CD4-positive, alpha-beta T cell treated with Interleukin-12 subunit alpha and Interleukin-12 subunit beta, for 1 hour (primary cell): ENCODE results near the gene CAV3.

Experiments
- DNase-seq: peaks from one replicate; pipeline ENCODE4 v3.0.0-alpha.2; 2020

The CAV3 gene

DNA sequence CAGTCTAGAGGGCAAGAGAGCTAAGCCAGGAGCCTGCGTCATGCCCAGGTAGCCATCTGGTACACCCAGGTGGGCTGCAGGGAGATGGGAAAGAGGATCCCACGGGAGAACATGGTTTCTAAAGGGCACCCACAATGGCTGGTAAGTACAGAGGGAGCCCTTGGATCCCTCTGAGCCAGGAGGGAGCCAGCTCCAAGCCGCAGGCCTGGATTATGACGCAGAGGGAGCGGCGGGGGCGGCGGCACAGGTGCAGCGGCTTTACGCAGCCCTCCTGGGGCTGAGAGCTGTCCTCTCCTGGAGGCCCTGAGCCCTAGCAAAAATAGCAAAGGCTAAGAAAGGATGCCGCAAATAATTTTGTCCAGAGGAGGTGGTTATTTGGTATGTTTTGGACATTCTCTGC, 2.8 kb downstream of the CAV3 start:
- no peak for DNase-seq

DNA sequence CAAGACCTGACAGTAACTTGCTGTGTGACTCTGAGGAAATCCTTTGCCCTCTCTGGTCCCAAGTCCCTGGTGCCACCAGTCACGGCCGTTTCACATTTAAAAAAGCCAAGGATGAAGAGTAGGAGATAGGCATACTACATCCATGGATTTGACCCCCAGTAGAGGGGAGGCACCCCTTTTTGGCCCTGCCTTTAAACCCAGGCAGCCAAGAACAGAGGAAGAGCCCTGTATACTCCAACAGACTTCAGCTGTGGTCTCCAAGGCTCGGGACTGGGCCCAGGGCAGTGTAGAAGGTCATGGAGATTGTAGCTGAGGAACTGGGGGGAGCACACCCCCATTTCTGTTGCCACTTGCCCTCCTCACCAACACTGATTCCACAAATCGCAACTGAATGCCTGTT, 3.7 kb downstream of the CAV3 start:
- DNase-seq, result no peak

DNA sequence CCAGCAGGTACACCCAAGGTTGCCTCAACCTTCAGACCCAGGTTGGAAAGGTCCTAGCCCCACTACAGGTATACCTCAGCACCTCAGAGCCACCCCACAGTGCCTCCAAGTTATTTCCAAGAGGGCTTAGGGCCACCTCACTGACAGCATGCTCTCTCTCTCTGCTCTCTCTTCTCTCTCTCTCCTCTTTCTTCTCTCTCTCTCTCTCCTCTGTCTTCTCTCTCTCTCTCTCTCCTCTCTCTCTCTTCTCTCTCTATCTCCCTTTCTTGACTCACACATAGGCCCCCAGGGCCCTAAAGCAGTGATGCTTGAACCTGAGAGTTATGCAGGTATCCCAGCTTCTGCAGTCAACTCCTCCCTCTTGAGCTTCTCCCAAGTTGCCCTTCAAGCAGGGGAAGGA, 4.2 kb downstream of the CAV3 start:
- DNase-seq, result no peak

DNA sequence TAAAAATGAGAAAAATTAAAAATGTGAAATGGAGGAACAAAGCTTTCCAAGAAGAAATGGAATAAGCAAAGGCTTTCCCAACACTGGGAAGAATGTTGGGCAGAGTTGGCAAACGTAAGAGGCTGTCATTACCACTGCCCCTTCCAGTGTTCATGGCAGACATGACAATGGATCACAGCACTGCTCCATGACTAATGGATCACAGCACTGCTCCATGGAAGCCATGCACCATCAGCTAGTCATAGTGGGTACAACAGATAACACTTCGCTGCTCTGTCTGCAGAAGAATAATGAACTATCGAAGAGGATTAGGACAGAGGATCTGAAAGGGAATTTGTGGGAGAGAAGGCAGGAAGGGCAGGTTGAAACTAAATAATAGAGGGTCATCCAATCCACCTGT, 5.0 kb downstream of the CAV3 start:
- no peak for DNase-seq

DNA sequence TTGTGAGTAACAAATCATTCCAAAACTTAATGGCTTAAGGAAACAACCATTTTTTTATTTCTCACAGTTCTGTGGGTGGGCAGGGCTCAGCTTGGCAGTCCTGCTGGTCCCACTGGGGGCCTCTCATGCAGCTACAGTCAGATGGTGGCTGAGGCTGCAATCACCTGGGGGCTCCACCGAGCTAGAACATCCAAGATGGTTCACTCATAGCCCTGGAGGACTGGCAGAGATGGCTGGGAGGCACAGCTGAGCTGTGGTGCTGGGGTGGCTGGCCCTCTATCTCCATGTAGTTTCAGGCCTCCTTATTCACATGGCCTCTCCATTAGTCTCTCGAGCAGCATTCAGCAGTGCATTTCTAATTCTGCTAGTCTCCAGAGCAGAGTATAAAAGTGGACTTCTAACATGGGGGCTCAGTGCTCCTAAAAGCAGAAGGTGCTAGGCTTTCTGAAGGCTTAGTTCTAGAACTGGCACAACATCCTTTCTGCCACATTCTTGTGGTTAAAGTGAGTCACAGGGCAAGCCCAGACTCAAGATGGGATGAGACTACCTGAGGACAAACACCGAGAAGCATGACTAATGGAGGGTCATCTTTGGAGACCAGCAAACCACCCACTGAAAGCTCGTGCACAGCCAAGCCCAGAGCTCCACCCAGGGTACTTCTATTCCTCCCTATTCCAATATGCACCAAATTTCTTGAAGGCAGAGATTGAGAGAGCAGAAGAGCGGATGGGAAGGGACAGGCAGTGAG, 6.3 kb downstream of the CAV3 start:
- DNase-seq, result no peak

DNA sequence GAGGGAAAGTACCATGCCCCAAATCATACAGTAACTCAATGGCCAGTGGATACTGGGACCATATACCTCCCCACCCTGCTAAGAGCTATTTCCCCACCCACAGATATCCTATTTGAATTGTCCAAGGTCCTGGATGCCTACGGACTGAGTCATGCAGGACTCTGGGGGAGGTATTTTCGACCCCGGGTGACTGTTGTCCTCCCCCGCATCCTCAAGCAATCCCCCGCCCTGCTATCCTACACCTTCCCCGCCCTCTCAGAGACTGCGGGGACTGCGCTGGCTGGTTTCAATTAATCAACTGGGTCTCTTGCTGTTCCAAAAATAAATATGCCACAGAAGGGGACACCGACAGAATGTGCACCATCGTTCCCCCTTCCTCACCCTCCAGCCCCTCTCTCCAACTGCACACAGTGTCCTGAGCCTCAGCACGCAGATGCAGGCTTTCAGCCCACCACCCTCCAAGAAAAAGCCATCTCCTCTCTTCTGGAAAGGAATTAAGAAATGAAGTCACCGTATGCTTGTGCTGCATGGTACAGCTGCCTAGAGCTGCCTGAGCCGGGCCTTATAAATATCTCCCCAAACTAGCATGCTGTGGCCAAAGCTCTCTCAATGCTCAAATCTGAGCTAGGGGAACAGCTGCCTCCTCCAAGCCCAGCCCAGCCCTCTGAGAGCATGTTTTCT, 8.1 kb downstream of the CAV3 start:
- DNase-seq, result no peak

DNA sequence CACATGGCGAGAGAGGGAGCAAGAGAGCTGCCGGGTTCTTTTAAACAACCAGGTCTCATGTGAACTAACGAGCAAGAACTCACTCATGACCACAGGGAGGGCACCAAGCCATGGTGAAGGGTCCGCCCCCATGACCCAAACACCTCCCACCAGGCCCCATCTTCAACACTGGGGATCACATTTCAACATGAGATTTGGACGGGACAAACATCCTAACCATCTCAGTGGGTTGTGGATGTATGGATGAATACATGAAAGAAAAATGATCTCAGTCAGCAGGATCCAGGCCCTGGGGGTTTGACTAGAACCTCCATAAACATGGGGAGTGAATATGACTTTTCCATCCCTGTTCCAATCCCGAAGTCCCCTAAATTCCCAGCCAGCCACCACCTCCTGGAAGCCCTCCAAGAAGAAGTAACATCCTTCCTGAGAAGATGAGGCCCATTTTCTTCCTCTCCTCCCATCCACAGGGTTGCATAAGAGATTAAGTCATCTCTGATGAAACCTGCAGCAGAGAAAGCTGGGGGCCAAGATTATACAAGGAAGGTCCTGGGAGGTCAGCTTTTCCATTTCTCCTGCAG, 9.5 kb downstream of the CAV3 start:
- DNase-seq, result no peak

DNA sequence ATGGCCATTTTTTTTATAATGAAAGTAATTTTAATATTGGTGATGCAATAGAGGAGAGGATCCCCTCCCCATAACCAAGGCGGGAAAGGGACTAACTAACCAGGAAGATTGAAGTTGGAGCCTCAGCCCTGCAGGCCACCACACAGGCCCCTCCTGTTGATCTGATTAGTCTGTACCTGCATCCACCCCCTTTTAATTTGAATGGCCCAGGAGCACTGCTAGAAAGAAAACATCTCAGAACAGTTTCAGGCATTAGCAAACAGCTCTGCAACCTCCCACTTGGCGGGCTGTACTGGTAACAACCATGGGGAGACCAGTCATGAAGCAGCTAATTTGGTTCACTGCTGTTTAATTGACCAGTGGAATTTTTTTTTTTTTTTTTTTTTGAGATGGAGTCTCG, 10.3 kb downstream of the CAV3 start:
- DNase-seq, result no peak

DNA sequence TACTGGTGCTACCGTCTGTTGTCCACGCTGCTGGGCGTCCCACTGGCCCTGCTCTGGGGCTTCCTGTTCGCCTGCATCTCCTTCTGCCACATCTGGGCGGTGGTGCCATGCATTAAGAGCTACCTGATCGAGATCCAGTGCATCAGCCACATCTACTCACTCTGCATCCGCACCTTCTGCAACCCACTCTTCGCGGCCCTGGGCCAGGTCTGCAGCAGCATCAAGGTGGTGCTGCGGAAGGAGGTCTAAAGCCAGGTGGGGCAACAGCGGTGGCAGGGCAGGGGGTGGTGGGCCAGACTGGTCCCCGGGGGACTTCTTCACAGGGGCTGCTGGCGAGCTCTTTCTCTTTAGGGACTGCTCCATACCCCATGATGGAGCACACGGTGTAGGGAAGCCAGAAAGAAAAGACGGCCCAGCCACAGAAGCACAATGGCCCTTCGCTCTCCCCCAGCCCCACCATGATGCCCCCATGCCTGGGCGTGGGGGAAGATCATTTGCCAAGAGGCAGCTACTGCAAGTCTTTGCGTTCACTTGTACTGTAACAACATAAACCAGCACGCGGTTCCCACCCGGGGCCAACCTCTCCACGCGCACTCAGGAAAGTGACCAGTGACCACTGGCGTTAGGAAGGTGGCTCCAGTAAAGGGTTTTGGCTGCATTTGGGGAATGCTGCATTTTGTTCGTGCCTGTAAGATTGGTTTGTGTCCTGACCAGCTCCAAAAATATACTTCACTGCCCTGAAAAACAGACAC, 12.2 kb downstream of the CAV3 start:
- no peak for DNase-seq

DNA sequence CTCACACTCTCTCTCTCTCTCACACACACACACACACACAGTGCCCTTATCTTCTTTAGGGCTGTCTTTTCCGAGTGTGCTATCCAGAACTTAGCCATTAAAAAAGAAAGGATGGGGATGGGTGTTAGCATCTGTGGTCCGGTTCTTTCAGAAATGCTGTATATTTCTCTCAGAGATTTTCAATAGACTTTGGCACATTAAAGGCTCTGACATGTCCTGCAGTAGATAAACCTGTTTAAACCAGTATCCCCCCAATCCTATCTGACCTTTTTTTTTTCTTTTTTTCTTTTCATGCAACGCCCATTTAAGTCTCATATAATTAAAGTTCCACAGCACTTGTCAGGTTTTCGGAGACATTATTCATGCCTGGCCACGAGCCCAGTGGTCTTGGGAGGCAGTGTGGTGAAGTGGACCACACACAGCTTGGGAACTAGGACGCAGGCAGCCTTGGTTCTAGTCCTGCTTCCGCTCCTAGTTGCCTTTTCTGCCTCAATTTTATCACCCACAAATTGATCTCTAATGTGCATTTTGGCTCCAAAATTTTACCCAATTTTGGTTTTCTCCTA, 13.3 kb downstream of the CAV3 start:
- no peak for DNase-seq

DNA sequence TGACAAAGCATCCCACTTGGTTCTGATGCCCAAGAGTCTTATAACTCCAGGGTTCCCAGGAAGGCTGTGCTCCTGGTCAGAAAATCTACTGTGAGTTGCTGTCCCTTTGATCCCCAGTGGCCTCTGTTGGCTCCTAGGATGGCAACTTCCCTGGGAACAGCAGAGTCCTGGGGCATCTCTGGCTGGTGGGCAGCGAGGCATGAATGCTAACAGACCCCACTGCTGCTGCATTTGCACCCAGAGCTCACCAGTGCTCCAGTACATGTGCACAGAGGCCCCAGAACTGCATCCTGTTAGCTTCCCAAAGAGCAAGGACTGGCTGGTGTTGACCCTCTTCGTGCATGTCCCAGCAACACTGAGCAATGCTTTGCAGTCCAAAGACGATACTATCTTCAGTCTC, 15.7 kb downstream of the CAV3 start:
- no peak for DNase-seq

DNA sequence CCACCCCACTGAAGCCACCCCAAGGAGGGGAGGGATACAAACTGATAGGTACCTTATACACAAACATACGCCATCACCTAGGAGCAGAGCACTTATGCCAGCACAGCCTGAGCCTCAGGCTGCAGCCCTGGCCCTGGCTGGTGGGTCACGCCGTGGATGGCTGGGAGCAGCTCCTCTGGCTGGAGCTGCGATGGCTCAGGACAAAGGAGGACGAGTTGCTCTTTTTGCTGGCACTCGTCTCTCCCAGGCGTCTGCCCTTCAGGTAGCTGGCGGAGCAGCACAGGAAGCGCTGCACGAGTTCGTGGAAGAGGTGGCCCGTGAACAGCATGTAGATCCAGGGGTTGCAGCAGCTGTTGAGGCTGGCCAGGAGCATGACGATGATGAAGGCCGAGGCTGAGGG, 19.2 kb downstream of the CAV3 start:
- DNase-seq, result no peak

DNA sequence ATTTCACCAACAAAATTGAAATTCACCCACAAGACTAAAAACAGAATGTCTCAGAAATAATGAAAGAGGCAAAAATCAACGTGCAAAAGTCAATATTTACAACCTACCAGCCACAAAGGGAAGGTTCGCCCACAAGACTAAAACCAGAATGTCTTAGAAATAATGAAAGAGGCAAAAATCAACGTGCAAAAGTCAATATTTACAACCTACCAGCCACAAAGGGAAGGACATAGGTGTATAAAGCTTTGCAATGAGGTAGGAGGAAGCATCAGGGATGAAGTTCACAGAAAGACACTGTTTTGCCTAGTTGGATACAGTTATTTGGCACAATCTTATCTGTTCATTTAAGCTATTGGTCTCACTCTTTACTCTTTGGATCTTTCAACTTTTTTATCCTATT, 21.5 kb downstream of the CAV3 start:
- DNase-seq, result no peak

DNA sequence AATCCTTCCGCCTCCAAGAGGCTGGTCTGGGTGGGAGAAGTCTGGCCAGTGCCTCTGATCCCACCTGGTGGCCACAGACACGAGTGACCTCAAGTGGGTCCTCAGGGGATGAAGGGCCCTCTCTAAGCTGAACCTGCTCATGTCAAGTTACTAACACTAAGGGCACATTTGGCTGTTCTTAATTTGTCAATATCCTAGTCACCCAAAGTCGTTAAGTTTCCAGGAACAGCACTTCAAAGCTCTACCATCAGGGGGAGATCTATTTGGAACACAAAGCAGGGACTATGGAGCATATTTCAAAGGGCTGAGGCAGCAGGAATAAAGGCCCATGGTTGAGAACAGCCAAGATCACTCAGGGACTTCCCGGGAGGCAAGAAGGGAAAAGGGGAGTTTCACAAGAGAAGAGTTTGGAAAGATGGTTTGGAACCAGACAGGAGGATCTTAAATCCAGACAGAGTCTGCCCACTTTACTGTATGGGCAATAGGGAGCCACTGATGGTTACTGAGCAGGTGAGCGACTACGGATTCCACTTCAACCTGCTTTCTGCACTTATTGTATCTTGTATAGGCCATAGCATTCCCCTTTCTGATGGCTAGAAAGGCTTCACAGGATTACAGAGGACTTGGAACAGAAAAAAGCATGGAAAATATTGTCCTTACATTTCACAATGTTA, 22.1 kb downstream of the CAV3 start:
- no peak for DNase-seq

DNA sequence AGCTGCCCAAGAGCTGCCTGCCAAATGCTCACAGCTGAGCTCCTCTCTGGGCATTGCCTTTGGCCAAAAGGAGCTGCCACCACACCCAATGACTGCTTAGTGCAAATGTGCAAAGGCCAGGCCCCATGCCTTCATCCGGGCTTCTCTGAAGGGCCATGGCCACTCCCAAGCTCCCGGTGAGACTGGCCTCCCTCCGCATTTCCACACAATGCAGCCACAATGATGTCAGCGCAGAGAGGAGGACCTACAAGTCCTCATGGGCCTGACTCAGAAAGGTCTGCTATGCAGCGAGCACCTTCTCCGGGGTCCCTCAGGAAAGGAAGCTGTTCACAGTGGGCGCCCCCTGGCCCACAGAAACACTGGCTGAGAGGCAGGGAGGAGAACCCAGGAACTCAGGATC, 23.1 kb downstream of the CAV3 start:
- DNase-seq, result no peak

DNA sequence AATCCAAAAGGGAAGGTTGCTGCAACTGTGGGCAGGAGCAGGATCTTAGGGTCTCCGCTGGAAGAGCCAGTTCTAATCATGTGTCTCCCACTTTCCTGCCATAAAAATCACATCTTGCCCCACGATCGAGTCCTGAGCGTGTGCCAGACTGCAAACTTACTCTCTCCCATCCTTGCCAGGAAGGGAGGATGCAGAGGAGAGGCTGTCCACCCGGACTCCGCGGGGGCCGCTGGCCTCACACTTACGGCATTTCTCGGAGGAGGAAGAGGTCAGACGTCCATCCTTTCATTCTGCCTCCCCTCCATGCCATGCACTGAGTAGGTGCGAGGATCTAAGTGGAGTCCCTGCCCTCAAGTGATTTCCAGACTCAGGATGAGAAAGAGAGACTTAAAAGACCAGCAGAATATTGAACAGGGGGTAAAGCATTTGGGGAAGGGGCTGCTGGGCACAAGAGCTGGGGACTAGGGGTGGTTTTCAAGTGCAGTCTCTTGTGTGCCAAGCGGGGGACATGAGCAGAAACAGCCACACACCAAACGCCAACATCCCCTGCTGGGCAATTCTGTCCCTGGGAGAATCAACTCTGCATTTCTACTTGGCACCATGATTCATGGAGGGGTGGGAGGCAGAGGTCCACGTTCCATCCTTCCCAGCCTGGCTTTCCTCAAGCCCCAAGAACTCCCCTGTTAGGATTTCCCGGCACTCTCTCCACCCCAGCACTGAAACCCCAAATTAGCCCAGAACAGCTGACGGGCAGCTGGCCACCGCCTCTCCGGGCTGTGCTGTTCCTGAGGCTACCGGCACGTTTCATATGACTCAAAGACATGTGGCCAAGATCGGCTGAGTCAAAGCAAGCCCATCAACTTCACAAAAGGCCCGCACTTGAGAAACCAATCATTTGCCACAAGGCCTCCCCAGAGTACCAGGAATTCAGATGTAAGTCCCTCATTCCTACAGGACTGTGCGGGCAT, 24.2 kb downstream of the CAV3 start:
- DNase-seq, result no peak

DNA sequence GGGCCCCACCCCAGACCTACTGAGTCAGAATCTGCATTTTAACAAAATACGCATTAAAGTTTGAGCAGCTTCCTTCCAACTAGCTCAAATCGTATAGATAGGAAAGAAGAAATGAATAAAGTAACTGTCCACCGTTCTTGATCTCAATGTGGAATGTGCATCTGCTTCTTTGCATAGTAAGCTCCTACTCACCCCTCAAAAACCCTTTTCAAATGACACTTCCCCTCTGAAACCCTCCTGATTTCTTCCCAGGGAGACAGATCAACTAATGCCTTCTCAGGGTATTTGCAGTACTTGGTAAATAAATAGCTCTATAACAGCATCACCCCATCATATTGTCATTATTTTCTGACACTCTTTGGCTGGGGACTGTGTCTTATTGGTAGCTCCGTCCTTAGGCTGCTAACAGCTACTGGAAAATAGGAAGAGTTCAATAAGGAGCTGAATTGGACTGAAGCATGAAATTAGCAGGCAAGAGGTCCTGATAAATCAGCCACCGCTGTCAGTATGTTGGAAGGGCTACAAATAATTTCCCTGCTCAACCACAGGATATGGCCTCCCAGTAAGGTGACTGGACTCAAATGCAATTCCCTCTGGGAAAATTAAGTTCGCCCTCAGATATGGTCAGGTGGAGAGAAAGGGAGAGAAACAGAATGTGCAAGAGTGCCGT, 25.6 kb downstream of the CAV3 start:
- DNase-seq, result no peak

DNA sequence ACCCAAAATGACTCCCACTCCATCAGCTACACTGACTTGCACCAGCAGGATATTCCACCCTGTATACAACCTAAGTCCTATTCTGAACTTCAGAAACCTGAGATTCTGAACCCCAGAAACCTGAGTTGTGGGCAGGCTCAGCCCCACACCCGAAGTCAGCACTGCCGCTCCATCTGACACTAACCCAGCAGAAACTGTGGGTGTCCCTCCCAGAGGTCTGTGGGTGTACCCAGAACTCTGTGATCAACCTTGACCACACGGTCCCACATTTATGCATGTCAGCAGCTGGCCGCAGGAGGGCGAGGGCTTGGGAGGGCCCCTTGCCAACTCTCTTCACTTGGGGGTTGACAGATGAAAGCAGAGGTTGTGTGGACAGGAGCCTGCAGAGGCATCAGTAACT, 26.5 kb downstream of the CAV3 start:
- no peak for DNase-seq

DNA sequence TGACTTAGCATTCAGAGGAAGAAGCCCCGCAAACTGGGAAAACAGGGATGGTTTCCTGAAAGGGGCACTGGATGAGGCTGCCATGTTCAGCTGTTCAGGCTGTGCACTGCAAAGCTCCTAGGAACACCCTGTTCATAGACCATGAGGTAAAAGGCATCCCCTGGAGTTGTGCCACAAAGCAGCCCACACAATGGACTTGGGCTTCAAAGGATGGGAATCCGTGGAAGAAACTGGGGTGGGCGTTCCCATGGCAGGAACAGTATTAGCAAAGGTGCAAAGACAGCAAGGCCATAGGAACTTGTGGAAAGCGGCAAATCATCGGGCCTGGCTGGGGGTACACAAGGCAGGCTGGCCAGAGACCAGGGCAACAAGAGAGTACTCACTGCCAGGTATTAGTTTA, 26.9 kb downstream of the CAV3 start:
- no peak for DNase-seq

DNA sequence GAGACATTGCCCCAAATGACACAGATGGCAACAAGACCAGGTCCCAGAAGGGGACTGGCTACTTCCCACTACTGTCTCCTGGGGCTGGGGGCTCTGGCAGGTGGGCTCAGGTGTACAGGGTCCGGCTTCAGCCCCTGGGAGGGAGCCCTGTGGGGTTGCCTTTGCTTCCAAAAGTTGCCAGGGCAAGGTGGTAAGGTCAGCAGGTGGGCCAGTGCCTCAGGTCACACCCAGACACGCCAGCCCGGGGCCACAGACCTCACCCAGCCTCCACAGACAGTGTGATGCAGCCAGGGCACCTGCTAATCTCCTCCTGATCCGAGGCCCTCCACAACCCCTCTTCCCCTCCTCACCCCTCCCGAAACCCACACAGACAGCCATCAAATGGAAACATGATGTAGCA, 28.3 kb downstream of the CAV3 start:
- DNase-seq, result no peak
